H1 (cell line): ENCODE results near the gene RRP12. TPM values are rescaled to one million over a fixed set of nuclear protein-coding genes. Genes with fewer than 3 reads are reported as not detected.

ENCODE experiments used
- BACH1 ChIP-seq: IDR thresholded peaks from 2 replicates; pipeline ENCODE4 v1.6.1; 2012; ENCODE audit warnings: low read length, improper control_type of control experiment
- MAFK ChIP-seq: IDR thresholded peaks from 2 replicates; pipeline ENCODE4 v1.6.1; 2012; ENCODE audit warnings: low read depth, mild to moderate bottlenecking, improper control_type of control experiment, low read length
- polyA plus RNA-seq, 7 experiments: library from polyadenylated mRNA; depleted of rRNA in 3 of 7; stranded (reverse) in 5 of 7; unstranded in 2 of 7; fragments of >200 nt in 5 of 7; fragments of 200-250 nt in 2 of 7; gene quantifications; 1 replicate in 5 of 7; 2 replicates in 1 of 7; 4 replicates in 1 of 7; pipeline versions ENCODE4 v1.2.1 to v1.2.3, GENCODE V29; 2011 to 2013; ENCODE audit warnings: missing spikeins in 2 of 7, mixed read lengths in 2 of 7
- total RNA-seq: library from RNA; stranded (reverse); fragmentation: NEBNext Ultra II Directional; extraction: Animal tissue kit (Norgen Biotek cat#: 25700); gene quantifications from 2 replicates; pipeline ENCODE4 v1.2.1, GENCODE V29; 2021

The RRP12 gene
- total and polyA plus RNA-seq, 2 of the 8 experiments (the other 6 are each of a cell fraction or from before 2014, with no cell fraction given) = 21.0 to 65.8 TPM

DNA sequence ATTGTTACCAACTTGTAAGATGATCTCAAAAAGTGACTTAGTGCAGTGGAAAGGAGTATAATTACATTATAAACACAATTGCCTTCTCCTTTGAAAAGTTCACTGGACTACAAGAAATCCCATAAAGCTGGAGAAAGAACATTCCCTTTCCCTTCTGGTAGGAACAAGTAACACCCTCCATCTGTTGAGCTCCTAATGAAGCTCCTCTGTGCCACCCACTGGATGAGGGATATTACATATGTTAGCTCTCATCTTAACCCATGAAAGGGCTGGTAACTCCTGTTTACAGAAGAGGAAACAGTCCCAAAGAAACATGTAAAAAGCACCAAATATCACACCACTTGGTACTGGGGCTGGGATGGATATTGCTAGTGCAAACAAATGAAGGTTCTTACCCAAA is 32.9 kb upstream of the RRP12 start (continued):
- TF ChIP-seq MAFK = no peak
- no peak for TF ChIP-seq BACH1
